NCI-H187 (cell line): ENCODE results near the gene NUDT4B.
"Not testable (repeated sequence)": the region's sequence is repeated elsewhere in the genome, so short reads cannot be mapped to it uniquely, and the experiment has no call there.

Source experiments
- DNase-seq, 2 experiments: peaks; one replicate each; lab custom pipeline; 2025; lab: John Stamatoyannopoulos, UW

NUDT4B gene

GRCh38 chr1:148738667-148739066 is 9.9 kb upstream of the NUDT4B start:
- not testable (repeated sequence) for DNase-seq

DNA sequence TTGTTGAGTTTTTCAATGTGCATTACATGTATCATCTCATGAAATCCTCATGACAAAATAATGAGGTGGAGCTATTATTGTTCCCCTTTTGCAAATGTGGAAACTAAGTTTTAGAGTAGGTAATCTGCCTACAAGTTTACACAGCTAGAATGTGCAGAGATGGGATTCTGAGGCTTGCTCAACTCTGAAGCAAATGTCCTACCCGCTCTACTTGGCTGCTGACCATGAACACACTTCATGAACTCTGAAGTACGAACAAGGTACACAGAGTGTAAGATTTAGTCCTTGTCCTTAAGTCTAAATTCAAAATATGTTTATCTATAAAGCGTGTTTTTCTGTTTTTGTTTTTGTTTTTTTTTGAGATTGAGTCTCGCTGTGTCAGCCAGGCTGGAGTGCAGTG is 5.4 kb upstream of the NUDT4B start:
- not testable (repeated sequence) for DNase-seq

DNA sequence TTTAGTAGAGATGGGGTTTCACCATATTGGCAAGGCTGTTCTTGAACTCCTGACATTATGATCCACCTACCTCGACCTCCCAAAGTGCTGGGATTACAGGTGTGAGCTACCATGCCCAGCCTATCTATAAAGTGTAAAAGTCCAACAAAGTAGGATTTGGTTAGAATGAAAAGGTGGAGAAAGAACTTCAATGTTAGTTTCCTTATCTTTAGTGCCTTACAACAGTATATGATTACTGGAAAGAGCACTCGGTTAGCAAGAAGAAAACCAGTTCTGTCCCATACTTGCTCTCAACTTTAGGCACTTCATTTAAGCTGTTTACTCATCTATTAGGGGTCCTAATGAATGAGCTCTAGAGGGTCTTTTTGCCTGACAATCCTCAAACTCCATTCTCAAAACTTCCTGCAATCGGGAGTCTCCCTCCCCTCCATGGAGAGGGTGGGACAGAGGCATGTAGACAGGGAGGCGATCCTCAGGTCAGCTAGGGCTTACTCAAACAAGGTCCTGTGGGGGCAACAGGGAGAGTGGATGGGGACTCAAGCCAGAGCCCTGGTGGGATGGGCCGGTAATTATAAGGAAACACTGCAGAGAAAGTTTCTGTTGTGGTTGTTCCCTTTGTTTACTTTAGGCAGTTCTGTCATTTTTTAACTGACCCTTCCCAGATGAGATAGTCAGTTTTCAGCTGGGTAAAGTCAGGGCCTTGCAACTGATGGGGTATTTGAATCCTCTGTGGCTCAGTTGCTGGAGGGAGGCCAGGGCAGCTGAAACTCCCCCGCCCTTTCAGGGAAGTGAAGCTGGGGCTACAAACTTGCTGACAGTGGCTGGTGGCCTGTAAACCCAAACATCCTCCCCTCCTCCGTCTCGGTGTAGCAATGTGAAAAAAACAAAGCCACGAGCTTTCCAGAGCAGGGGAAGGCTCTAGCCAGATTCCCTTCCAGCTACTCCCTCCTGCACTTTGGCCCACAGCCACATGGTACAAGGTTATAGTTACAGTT is 4.6 kb upstream of the NUDT4B start:
- DNase-seq = not testable (repeated sequence)

- not testable (repeated sequence) for DNase-seq
Measured at GRCh38 chr1:148749335-148749681, 734 bp downstream of the NUDT4B start.

DNA sequence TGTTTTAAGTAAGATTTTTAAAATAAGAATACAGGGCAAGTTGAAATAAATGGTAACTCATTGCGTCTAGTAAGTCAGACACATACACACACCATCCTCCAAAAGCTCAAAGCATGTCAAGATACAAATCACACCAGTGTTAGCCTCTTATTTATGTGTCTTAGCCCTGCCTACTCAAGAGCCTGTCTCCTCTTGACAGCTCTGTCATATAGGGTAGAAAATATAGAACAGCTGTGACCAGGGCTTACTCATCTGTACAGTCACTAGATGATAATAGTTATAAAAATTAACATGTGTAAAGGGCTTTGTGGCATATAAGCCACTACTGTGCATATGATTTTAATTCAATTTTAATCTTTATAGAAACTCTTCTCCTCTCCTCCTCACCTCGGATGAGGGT is 7.7 kb downstream of the NUDT4B start:
- DNase-seq = not testable (repeated sequence)

DNA sequence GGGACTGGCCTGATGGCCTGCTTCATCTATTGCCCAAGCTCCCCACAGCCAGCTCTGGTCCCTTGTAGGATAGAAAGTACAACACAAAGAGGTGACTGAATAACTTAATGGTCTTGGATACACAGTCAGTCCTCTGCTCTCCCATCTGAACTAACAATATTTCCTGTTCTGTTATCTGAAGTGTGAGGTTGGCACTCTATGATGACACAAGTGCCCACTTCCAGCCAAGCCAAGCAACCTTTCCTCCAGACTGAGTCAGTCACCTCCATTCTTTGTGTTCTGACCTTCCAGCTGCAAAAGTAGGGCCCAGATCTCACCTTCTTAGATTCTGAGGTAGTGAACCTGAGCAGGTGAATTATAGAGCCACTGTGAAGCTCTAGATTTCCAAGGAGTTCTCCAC is 8.9 kb downstream of the NUDT4B start:
- not testable (repeated sequence) for DNase-seq

DNA sequence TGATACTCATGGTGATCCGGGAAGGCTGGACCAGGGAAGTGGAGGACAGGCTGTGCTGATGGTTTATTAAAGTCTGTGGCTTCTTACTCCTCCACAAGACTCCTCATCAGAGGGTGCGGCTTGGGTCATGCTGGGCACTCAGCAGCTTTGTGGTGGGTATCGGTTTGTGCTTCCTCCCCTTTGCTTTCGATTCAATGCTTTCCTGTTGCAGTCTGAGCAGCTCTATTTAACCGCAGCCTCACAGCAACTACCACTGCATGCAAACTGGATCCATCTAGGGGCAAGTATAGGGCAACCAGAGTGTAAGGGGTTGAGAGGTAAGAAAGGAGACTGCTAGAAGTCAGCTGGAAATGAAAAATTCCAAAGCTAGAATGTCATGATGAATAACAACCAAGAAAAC is 9.8 kb downstream of the NUDT4B start:
- not testable (repeated sequence) for DNase-seq

- DNase-seq = not testable (repeated sequence)
Measured at GRCh38 chr1:148758925-148759324, 10.4 kb downstream of the NUDT4B start.

GRCh38 chr1:148759749-148760148 is 11.2 kb downstream of the NUDT4B start:
- DNase-seq = not testable (repeated sequence)

DNA sequence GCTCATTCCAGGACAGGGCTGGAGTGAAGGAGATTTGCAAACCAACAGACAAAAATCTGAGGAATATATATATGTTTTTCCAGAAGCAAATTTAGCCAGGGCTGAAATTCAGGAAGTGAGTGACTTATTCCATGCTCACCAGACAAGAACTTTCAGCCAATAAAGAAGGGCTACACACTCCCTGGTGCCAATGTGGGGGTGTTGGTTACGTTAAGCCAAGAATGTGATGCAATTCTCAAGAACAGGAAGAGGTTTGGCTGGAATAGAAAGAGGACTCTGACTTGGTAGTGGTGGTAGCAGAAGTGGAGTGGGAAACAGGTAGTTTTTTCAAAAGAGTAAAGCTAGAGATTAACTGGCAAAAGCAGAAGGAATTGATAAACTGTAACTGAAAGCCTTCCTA is 11.6 kb downstream of the NUDT4B start:
- DNase-seq = not testable (repeated sequence)

- not testable (repeated sequence) for DNase-seq
Measured at GRCh38 chr1:148761360-148761759, 12.8 kb downstream of the NUDT4B start.

GRCh38 chr1:148765238-148766019 is 16.9 kb downstream of the NUDT4B start:
- not testable (repeated sequence) for DNase-seq

GRCh38 chr1:148768541-148768940 is 20.0 kb downstream of the NUDT4B start:
- not testable (repeated sequence) for DNase-seq

DNA sequence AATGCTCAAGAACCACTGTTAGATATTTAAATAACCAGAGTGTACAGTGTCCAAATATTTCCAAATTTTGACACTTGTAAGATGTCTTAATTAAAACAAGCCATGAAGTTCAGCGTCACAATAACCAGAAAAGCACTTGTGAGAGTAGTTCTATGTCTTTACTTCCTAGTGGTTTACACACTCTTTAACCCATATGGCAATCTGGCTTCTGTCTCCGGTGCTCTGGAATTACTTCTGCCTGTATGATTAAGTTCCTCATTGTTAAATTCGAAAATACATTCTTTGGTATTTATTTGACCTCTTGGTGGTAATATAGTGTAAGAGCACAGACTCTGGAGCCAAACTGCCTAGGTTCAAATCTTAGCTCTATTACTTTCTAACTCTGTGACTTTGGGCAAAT is 20.9 kb downstream of the NUDT4B start:
- DNase-seq = not testable (repeated sequence)

DNA sequence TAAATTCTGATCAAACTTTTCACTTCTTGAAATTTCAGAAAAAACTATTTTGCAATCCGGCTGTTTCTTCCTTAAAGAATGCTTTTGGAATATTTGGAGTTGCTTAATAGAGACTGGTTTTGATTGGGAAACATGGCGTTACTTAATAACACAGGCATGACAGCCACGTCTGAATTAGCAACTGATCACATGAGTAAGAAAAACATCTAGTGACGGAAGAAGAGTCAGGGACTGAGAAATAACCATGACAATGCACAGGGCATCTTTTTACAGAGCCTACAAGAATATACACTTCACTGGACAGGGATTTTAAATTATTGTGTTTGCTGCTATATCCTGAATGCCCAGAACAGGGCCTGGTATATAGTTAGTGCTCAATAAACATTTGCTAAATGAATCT is 25.1 kb downstream of the NUDT4B start:
- not testable (repeated sequence) for DNase-seq

DNA sequence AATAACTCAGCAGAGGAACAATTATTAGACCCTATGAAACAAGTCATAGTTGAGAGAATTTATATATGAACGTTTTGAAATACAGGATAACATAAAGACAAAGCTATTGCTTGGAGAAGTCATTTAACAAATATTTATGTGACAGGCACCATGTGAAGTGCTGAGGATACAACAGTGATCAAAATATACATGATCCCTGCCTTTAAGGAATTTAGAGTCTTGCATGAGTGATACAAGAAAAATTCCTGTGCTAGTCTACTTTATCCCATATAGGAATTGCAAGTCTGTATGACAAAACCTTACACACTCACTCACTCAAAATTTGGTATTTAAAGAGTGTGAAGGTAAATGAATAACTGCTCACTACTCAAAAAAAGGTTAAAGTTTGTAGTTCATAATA is 25.5 kb downstream of the NUDT4B start:
- DNase-seq = not testable (repeated sequence)

DNA sequence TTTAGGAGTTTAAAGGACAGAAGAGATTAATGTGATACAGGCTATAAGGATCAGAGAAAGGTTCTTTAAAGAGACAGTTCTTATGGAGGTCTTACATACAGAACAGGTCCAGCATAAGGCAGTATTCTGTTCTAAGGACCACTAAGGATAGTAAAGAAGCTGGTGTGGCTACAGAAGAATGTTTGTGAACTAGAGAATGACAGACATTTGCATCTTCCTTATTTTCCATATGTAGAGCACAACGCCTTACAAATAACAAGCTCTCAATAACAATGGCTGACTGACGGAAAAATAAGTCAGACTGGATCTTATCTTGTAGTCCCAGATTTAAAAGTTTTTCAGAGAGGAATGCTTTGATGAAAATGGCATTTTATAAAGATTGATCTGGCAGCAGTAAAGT is 26.7 kb downstream of the NUDT4B start:
- DNase-seq = not testable (repeated sequence)

DNA sequence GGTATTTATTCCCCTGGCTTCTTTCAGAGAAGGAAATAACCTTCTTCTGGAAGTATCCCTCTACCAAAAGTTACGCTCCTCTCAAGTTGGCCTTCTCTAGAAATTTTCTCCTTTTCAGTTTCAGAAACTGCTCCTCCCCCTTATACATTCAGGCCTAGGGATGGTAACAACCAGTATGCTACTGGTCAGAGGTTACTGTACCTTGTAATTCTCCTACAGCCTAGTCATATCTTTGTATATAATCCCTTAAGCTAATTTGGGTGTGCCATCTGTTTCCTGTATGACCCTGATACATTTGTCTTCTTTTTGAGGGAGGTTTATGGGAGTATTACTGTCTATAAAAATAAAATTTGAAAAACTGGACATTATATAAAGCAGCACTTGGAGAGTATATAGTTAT is 29.1 kb downstream of the NUDT4B start:
- not testable (repeated sequence) for DNase-seq

- DNase-seq = not testable (repeated sequence)
Measured at GRCh38 chr1:148780404-148780803, 31.8 kb downstream of the NUDT4B start.

- not testable (repeated sequence) for DNase-seq
Measured at GRCh38 chr1:148791543-148792099, 43.0 kb downstream of the NUDT4B start.

GRCh38 chr1:148793762-148794332 is 45.3 kb downstream of the NUDT4B start:
- DNase-seq = not testable (repeated sequence)
